HepG2 (cell line): ENCODE data around the gene GALNT10.

Source experiments
- CREM ChIP-seq, 2 experiments: sonication (generic) in 1 of 2; formaldehyde crosslinking in 1 of 2; IDR thresholded peaks; 2 replicates each; pipeline versions ENCODE4 v1.4.0 to v1.6.1; 2016 to 2020; ENCODE audit warnings: antibody characterized with exemption in 1 of 2, mild to moderate bottlenecking in 1 of 2, missing genetic modification reagents in 1 of 2
- CTCF ChIP-seq: sonication (generic); formaldehyde crosslinking; IDR thresholded peaks from 2 replicates; pipeline ENCODE4 v1.5.0; 2020; ENCODE audit warnings: mild to moderate bottlenecking, missing genetic modification reagents, moderate library complexity
- EP300 ChIP-seq, 3 experiments: sonication (generic) in 1 of 3; formaldehyde crosslinking in 1 of 3; IDR thresholded peaks; 2 replicates each; pipeline versions ENCODE4 v1.5.1 to v1.6.1; 2011 to 2020; ENCODE audit warnings: low read depth in 2 of 3, low read length in 2 of 3, borderline replicate concordance in 1 of 3, improper control_type of control experiment in 1 of 3, mild to moderate bottlenecking in 1 of 3, missing genetic modification reagents in 1 of 3, moderate library complexity in 1 of 3
- HOXA7 ChIP-seq: sonication (generic); formaldehyde crosslinking; IDR thresholded peaks from 2 replicates; pipeline ENCODE4 v1.8.1; 2022; ENCODE audit warnings: mild to moderate bottlenecking, missing genetic modification reagents, moderate library complexity
- POLR2AphosphoS5 ChIP-seq: IDR thresholded peaks from 2 replicates; pipeline ENCODE4 v1.6.1; 2012; ENCODE audit warnings: low read depth, low read length
- RFX5 ChIP-seq: IDR thresholded peaks from 2 replicates; pipeline ENCODE4 v1.6.1; 2011; ENCODE audit warnings: low read depth, low read length, improper control_type of control experiment
- SMAD9 ChIP-seq: sonication (generic); formaldehyde crosslinking; IDR thresholded peaks from 2 replicates; pipeline ENCODE4 v1.5.1; 2020; ENCODE audit warnings: mild to moderate bottlenecking, missing genetic modification reagents

GRCh38 chr5:154422298-154422697, 231.8 kb downstream of the GALNT10 start:
- no peak for TF ChIP-seq EP300 (IDR thresholded peaks at IDR 0.05; ENCODE audit: low read depth in 2 of 2, low read length in 2 of 2)
- no peak for TF ChIP-seq EP300 (CRISPR knock-in tag; IDR thresholded peaks at IDR 0.05; ENCODE audit: borderline replicate concordance)
- no peak for TF ChIP-seq CTCF (CRISPR knock-in tag)
- TF ChIP-seq HOXA7 (CRISPR knock-in tag) = no peak
- TF ChIP-seq CREM (IDR thresholded peaks at IDR 0.05) = no peak
- no peak for TF ChIP-seq CREM (CRISPR knock-in tag; IDR thresholded peaks at IDR 0.05)
- no peak for TF ChIP-seq SMAD9 (CRISPR knock-in tag)
- TF ChIP-seq RFX5 = no peak
- TF ChIP-seq POLR2AphosphoS5 = no peak
